Smooth muscle cell (in vitro differentiated cells): Measurements from ENCODE around the gene ACTR5. TPM values are rescaled to one million over a fixed set of nuclear protein-coding genes. Genes with fewer than 3 reads are reported as not detected.
A peak's percentile ranks its signal among the peaks of the same experiment; 100 is the strongest.

ENCODE experiments used
- DNase-seq: peaks from one replicate; lab custom pipeline; 2025; ENCODE audit not compliant: unreplicated experiment; lab: John Stamatoyannopoulos, UW
- H2AFZ ChIP-seq: fragments of 200-600 bp; sonication (generic); 2 replicates; pipeline ENCODE4 v1.6.0; 2016; ENCODE audit warnings: antibody characterized with exemption, low read depth, mild to moderate bottlenecking
- H3F3A ChIP-seq: fragments of 200-600 bp; sonication (generic); 2 replicates; pipeline ENCODE4 v1.6.0; 2017; ENCODE audit warnings: antibody characterized with exemption, low read depth
- H3K27ac ChIP-seq: fragments of 200-600 bp; sonication (generic); 2 replicates; pipeline ENCODE4 v1.5.1; 2016; ENCODE audit warnings: low read depth, mild to moderate bottlenecking
- H3K27me3 ChIP-seq: fragments of 200-600 bp; sonication (generic); 2 replicates; pipeline ENCODE4 v1.6.1; 2016; ENCODE audit warnings: low read depth, mild to moderate bottlenecking
- H3K36me3 ChIP-seq: fragments of 200-600 bp; sonication (generic); 2 replicates; pipeline ENCODE4 v1.5.1; 2016; ENCODE audit warnings: low read depth
- H3K4me1 ChIP-seq: fragments of 200-600 bp; sonication (generic); 2 replicates; pipeline ENCODE4 v1.5.1; 2016; ENCODE audit warnings: low read depth
- H3K4me2 ChIP-seq: fragments of 200-600 bp; sonication (generic); 2 replicates; pipeline ENCODE4 v1.6.0; 2016; ENCODE audit warnings: mild to moderate bottlenecking
- H3K4me3 ChIP-seq: fragments of 200-600 bp; sonication (generic); 2 replicates; pipeline ENCODE4 v1.5.1; 2016; ENCODE audit warnings: mild to moderate bottlenecking
- H3K79me2 ChIP-seq: fragments of 200-600 bp; sonication (generic); 2 replicates; pipeline ENCODE4 v1.6.0; 2016; ENCODE audit warnings: low read depth, mild to moderate bottlenecking
- H3K9ac ChIP-seq: fragments of 200-600 bp; sonication (generic); 2 replicates; pipeline ENCODE4 v1.6.0; 2016; ENCODE audit warnings: low read depth
- H3K9me3 ChIP-seq: fragments of 200-600 bp; sonication (generic); replicated peaks from 2 replicates; pipeline ENCODE4 v1.5.1; 2016; ENCODE audit warnings: low read depth
- H4K20me1 ChIP-seq: fragments of 200-600 bp; sonication (generic); 2 replicates; pipeline ENCODE4 v1.6.0; 2016; ENCODE audit warnings: low read depth
- CTCF ChIP-seq: fragments of 200-600 bp; sonication (generic); IDR thresholded peaks from 2 replicates; pipeline ENCODE4 v1.5.1; 2017; ENCODE audit warnings: borderline replicate concordance, mild to moderate bottlenecking, antibody characterized with exemption; ENCODE audit not compliant: insufficient read depth, poor library complexity, severe bottlenecking
- WGBS: methylation state at CpG from one replicate; pipeline ENCODE4 v1.1.7; 2016; ENCODE audit warnings: low lambda C conversion rate; 5-methylcytosine and 5-hydroxymethylcytosine counted together
- polyA plus RNA-seq: library from polyadenylated mRNA; unstranded; fragments of >200 nt; fragmentation: Nextera tagmentation; extraction: Ambion mirVana; gene quantifications from 2 replicates; pipeline ENCODE4 v1.2.1, GENCODE V29; 2016
- total RNA-seq: library from RNA; depleted of rRNA; stranded (reverse); fragments of >200 nt; gene quantifications from 2 replicates; pipeline ENCODE4 v1.2.3, GENCODE V29; 2014

ACTR5 gene
- total and polyA plus RNA-seq, 2 experiments from 2014 or later = 6.9 to 9.8 TPM

GRCh38 chr20:38747495-38748096, 664 bp upstream of the ACTR5 start:
- Histone ChIP-seq H3K9ac (no peak overlapping the region), H3K4me2 (peak overlapping the region; percentile 97), H3F3A (no peaks in the 10 kb centered on the region), H4K20me1 (peaks cover 6% of the 10 kb centered on the region), H3K79me2 (no peaks in the 10 kb centered on the region), H3K9me3 (no peaks in the 10 kb centered on the region), H3K27me3 (peaks cover 1% of the 10 kb centered on the region), H3K4me1 (peaks cover 3% of the 10 kb centered on the region), H2AFZ (peak overlapping the region; percentile 94), H3K36me3 (no peaks in the 10 kb centered on the region), H3K4me3 (peak overlapping the region; percentile 91), H3K27ac (peak overlapping the region; percentile 85)
- WGBS = 21% methylated on average over 32 of the region's 39 CpGs
- TF ChIP-seq CTCF = no peak
- no peak for DNase-seq

- no peaks in the 10 kb centered on the region for H3K79me2 ChIP-seq
- H3K4me3 ChIP-seq = peak overlapping the region; percentile 91
- H3F3A ChIP-seq = no peaks in the 10 kb centered on the region
- under 1% methylated on average over 10 of the region's 10 CpGs for WGBS
- H2AFZ ChIP-seq = peak overlapping the region; percentile 97
- no peaks in the 10 kb centered on the region for H3K9me3 ChIP-seq
- TF ChIP-seq CTCF = no peak
- peak overlapping the region; percentile 97 for H3K4me2 ChIP-seq
- DNase-seq = no peak
- H4K20me1 ChIP-seq = peaks cover 6% of the 10 kb centered on the region
- H3K27ac ChIP-seq = peak overlapping the region; percentile 85
- no peaks in the 10 kb centered on the region for H3K27me3 ChIP-seq
- H3K9ac ChIP-seq = peak overlapping the region; percentile 77
- H3K4me1 ChIP-seq = peaks cover 3% of the 10 kb centered on the region
- no peaks in the 10 kb centered on the region for H3K36me3 ChIP-seq
These were observed 545 bp downstream of the ACTR5 start for GRCh38 chr20:38748861-38749149.

- Histone ChIP-seq H3K36me3 (no peaks in the 10 kb centered on the region), H4K20me1 (peaks cover 6% of the 10 kb centered on the region), H3K27me3 (no peaks in the 10 kb centered on the region), H3K4me1 (peaks cover 3% of the 10 kb centered on the region), H3K79me2 (no peaks in the 10 kb centered on the region), H3K9me3 (no peaks in the 10 kb centered on the region), H2AFZ (no peak overlapping the region), H3K27ac (no peak overlapping the region), H3K4me2 (no peak overlapping the region), H3K4me3 (no peak overlapping the region), H3F3A (no peaks in the 10 kb centered on the region), H3K9ac (no peak overlapping the region)
- DNase-seq = no peak
- TF ChIP-seq CTCF = peak; percentile 59
- 74% methylated on average over 5 of the region's 5 CpGs for WGBS
These were observed 3.2 kb downstream of the ACTR5 start for GRCh38 chr20:38751360-38751976.

GRCh38 chr20:38752029-38752428, 3.8 kb downstream of the ACTR5 start:
- Histone ChIP-seq H3K27ac (no peak overlapping the region), H3K79me2 (no peaks in the 10 kb centered on the region), H3K27me3 (no peaks in the 10 kb centered on the region), H2AFZ (no peak overlapping the region), H3K36me3 (no peaks in the 10 kb centered on the region), H3K9me3 (no peaks in the 10 kb centered on the region), H3K4me3 (no peak overlapping the region), H3K4me1 (peaks cover 3% of the 10 kb centered on the region), H4K20me1 (peaks cover 6% of the 10 kb centered on the region), H3F3A (no peaks in the 10 kb centered on the region), H3K9ac (no peak overlapping the region), H3K4me2 (no peak overlapping the region)
- DNase-seq = no peak
- no peak for TF ChIP-seq CTCF
- WGBS = 93% methylated on average over 4 of the region's 4 CpGs
